SK-N-SH (cell line): ENCODE data around the gene YPEL1. TPM values are rescaled to one million over a fixed set of nuclear protein-coding genes. Genes with fewer than 3 reads are reported as not detected.

Source experiments
- CTCF ChIA-PET: fragments of 300-600, 350-600 bp; formaldehyde crosslinking; extraction: SDS; loops from one replicate; lab custom pipeline; 2021; lab: Yijun Ruan, JAX
- POLR2A ChIA-PET: fragments of 350-600 bp; sonication (Branson Sonifier 250); formaldehyde crosslinking; extraction: SDS; loops from one replicate; lab custom pipeline; 2020; ENCODE audit warnings: antibody characterized with exemption, inconsistent platforms; lab: Yijun Ruan, JAX
- DNase-seq: peaks from one replicate; pipeline ENCODE4 v3.0.0; 2012
- H2AFZ ChIP-seq: fragments of 200-600 bp; sonication (generic); 2 replicates; pipeline ENCODE4 v1.8.1; 2016; ENCODE audit warnings: antibody characterized with exemption, mild to moderate bottlenecking, low read depth
- H3F3A ChIP-seq: fragments of 200-600 bp; sonication (generic); replicated peaks from 2 replicates; pipeline ENCODE3; 2016; ENCODE audit warnings: antibody characterized with exemption, mild to moderate bottlenecking; ENCODE audit not compliant: insufficient read depth
- H3K27ac ChIP-seq, 2 experiments: fragments of 200-500 bp in 1 of 2; fragments of 200-600 bp in 1 of 2; sonication (Bioruptor generic) in 1 of 2; sonication (generic), shearing (Covaris generic) in 1 of 2; 2 replicates each; pipeline versions ENCODE4 v1.5.1 to v1.6.1; 2014 to 2016; ENCODE audit warnings: low read depth in 2 of 2, inconsistent platforms in 1 of 2, low read length in 1 of 2, mild to moderate bottlenecking in 1 of 2, mixed read lengths in 1 of 2
- H3K27me3 ChIP-seq: fragments of 200-600 bp; sonication (generic), shearing (Covaris generic); 2 replicates; pipeline ENCODE4 v1.6.1; 2016; ENCODE audit warnings: mixed run types; ENCODE audit not compliant: insufficient read depth
- H3K36me3 ChIP-seq, 2 experiments: fragments of 200-500 bp in 1 of 2; fragments of 200-600 bp in 1 of 2; sonication (Bioruptor generic) in 1 of 2; sonication (generic) in 1 of 2; replicated peaks in 1 of 2; 2 replicates each; pipeline versions ENCODE3 to v1.5.1; 2014 to 2016; ENCODE audit warnings: low read length in 1 of 2, mild to moderate bottlenecking in 1 of 2; ENCODE audit not compliant: insufficient read depth in 2 of 2, control insufficient read depth in 1 of 2
- H3K4me1 ChIP-seq, 2 experiments: fragments of 200-500 bp in 1 of 2; fragments of 200-600 bp in 1 of 2; sonication (Bioruptor generic) in 1 of 2; sonication (generic), shearing (Covaris generic) in 1 of 2; 2 replicates each; pipeline versions ENCODE4 v1.5.1 to v1.6.1; 2014 to 2016; ENCODE audit warnings: low read depth in 1 of 2, low read length in 1 of 2, mixed run types in 1 of 2; ENCODE audit not compliant: insufficient read depth in 2 of 2, control insufficient read depth in 1 of 2
- H3K4me2 ChIP-seq: fragments of 200-600 bp; sonication (generic), shearing (Covaris generic); 2 replicates; pipeline ENCODE4 v1.6.1; 2017; ENCODE audit warnings: mixed run types
- H3K4me3 ChIP-seq, 2 experiments: fragments of 200-500 bp in 1 of 2; fragments of 200-600 bp in 1 of 2; sonication (Bioruptor generic) in 1 of 2; sonication (generic), shearing (Covaris generic) in 1 of 2; 2 replicates each; pipeline versions ENCODE4 v1.5.1 to v1.8.1; 2014 to 2016; ENCODE audit warnings: low read depth in 2 of 2, inconsistent platforms in 1 of 2, low read length in 1 of 2, mild to moderate bottlenecking in 1 of 2, mixed read lengths in 1 of 2, moderate library complexity in 1 of 2
- H3K79me2 ChIP-seq: fragments of 200-600 bp; sonication (generic); 2 replicates; pipeline ENCODE4 v1.8.1; 2017; ENCODE audit warnings: mild to moderate bottlenecking; ENCODE audit not compliant: insufficient read depth
- H3K9ac ChIP-seq: fragments of 200-600 bp; sonication (generic); 2 replicates; pipeline ENCODE4 v1.6.1; 2017; ENCODE audit warnings: mixed run types
- H3K9me2 ChIP-seq: fragments of 200-600 bp; sonication (generic); 2 replicates; pipeline ENCODE4 v1.6.1; 2017; ENCODE audit warnings: mixed run types
- H3K9me3 ChIP-seq: fragments of 200-600 bp; sonication (generic); 2 replicates; pipeline ENCODE4 v1.6.1; 2017; ENCODE audit warnings: mixed run types, mild to moderate bottlenecking, moderate library complexity
- H4K20me1 ChIP-seq: fragments of 200-600 bp; sonication (generic); 2 replicates; pipeline ENCODE4 v1.6.1; 2017; ENCODE audit warnings: mild to moderate bottlenecking, mixed run types; ENCODE audit not compliant: insufficient read depth
- CHD2 ChIP-seq: fragments of 150-350 bp; IDR thresholded peaks from 2 replicates; pipeline ENCODE4 v1.6.1; 2018; ENCODE audit warnings: low read length; ENCODE audit not compliant: partially characterized antibody
- FOXM1 ChIP-seq: IDR thresholded peaks from 2 replicates; pipeline ENCODE4 v1.4.0; 2012; ENCODE audit warnings: low read depth, mild to moderate bottlenecking
- GATA2 ChIP-seq: sonication (generic); formaldehyde crosslinking; IDR thresholded peaks from 2 replicates; pipeline ENCODE4 v1.5.0; 2020; ENCODE audit warnings: mild to moderate bottlenecking, missing genetic modification reagents
- MXI1 ChIP-seq: IDR thresholded peaks from 2 replicates; pipeline ENCODE4 v1.6.1; 2012; ENCODE audit warnings: mild to moderate bottlenecking, low read depth, low read length, improper control_type of control experiment
- NRF1 ChIP-seq: IDR thresholded peaks from 2 replicates; pipeline ENCODE4 v1.6.1; 2012; ENCODE audit warnings: low read depth, mild to moderate bottlenecking, low read length
- RAD21 ChIP-seq: IDR thresholded peaks from 2 replicates; pipeline ENCODE4 v1.6.1; 2012; ENCODE audit warnings: mild to moderate bottlenecking, low read length
- REST ChIP-seq: IDR thresholded peaks from 2 replicates; pipeline ENCODE4 v1.6.1; 2012; ENCODE audit warnings: mild to moderate bottlenecking, low read depth, low read length, moderate library complexity
- RFX5 ChIP-seq: IDR thresholded peaks from 2 replicates; pipeline ENCODE4 v1.6.1; 2012; ENCODE audit warnings: mild to moderate bottlenecking, improper control_type of control experiment, low read length
- SMC3 ChIP-seq: IDR thresholded peaks from 2 replicates; pipeline ENCODE4 v1.6.1; 2012; ENCODE audit warnings: low read depth, low read length, improper control_type of control experiment
- USF2 ChIP-seq: fragments of 150-350 bp; IDR thresholded peaks from 2 replicates; pipeline ENCODE4 v1.6.1; 2017; ENCODE audit warnings: antibody characterized with exemption, low read length, low read depth, borderline replicate concordance
- WGBS: methylation state at CpG from one replicate; pipeline ENCODE4 v1.1.6; 2017; ENCODE audit warnings: low lambda C conversion rate; 5-methylcytosine and 5-hydroxymethylcytosine counted together
- polyA plus RNA-seq, 3 experiments: library from polyadenylated mRNA; depleted of rRNA; stranded (reverse); fragments of >200 nt; gene quantifications; 2 replicates each; pipeline ENCODE4 v1.2.3, GENCODE V29; 2012
- TF ChIP-seq, protein P1 (sequence below): IDR thresholded peaks from 2 replicates; pipeline ENCODE4 v1.4.0; 2012; ENCODE audit warnings: low read depth, borderline replicate concordance
- TF ChIP-seq, protein P2 (sequence below): fragments of 150-350 bp; IDR thresholded peaks from 2 replicates; pipeline ENCODE4 v1.6.1; 2016; ENCODE audit warnings: mild to moderate bottlenecking, low read depth, low read length

The YPEL1 gene
- polyA plus RNA-seq, 1 of the 3 experiments (the other 2 are of a cell fraction): 2.4 TPM

DNA sequence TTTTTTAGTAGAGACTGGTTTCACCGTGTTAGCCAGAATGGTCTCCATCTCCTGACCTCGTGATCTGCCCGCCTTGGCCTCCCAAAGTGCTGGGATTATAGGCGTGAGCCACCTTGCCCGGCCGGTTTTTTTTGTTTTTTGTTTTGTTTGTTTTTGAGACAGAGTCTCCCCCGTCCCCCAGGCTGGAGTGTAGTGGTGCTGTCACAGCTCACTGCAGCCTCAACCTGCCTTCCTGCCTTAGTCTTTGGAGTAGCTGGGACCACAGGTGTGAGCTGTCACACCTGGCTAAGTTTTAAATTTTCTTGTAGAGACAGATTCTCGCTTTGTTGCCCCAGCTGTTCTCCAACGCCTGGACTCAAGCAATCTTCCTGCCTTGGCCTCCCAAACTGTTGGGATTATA lies 66.6 kb downstream of the YPEL1 start:
- no peak overlapping the region for H3K9ac ChIP-seq
- H3K4me1 ChIP-seq: peaks cover 0 to 2% of the 10 kb centered on the region in 2 experiments; a peak in 1 of 4 replicates
- no peak overlapping the region for H3K27ac ChIP-seq
- CTCF ChIA-PET: interaction anchor here (1.7 kb wide), 1 partner anchor 283 kb away, joined by 4 read pairs; the partner anchor contains the start of gene PPM1F
- no peak overlapping the region for H3K4me2 ChIP-seq
- POLR2A ChIA-PET: interaction anchor here (0.6 kb wide), 1 partner anchor 9 kb away, joined by 3 read pairs; no protein-coding TSS in a partner anchor
- no peak overlapping the region for H2AFZ ChIP-seq
- no peaks in the 10 kb centered on the region for H3F3A ChIP-seq
- H3K9me3 ChIP-seq: no peaks in the 10 kb centered on the region
- no peaks in the 10 kb centered on the region for H3K9me2 ChIP-seq
- no peak for DNase-seq
- H3K79me2 ChIP-seq: peaks cover 41% of the 10 kb centered on the region
- peaks cover 30 to 43% of the 10 kb centered on the region in 2 experiments for H3K36me3 ChIP-seq
- H3K27me3 ChIP-seq: no peaks in the 10 kb centered on the region
- TF ChIP-seq FOXM1 (no peak), NRF1 (no peak), CHD2 (no peak), USF2 (no peak), RFX5 (no peak), SMC3 (no peak), RAD21 (no peak)
- TF ChIP-seq, protein P1, sequence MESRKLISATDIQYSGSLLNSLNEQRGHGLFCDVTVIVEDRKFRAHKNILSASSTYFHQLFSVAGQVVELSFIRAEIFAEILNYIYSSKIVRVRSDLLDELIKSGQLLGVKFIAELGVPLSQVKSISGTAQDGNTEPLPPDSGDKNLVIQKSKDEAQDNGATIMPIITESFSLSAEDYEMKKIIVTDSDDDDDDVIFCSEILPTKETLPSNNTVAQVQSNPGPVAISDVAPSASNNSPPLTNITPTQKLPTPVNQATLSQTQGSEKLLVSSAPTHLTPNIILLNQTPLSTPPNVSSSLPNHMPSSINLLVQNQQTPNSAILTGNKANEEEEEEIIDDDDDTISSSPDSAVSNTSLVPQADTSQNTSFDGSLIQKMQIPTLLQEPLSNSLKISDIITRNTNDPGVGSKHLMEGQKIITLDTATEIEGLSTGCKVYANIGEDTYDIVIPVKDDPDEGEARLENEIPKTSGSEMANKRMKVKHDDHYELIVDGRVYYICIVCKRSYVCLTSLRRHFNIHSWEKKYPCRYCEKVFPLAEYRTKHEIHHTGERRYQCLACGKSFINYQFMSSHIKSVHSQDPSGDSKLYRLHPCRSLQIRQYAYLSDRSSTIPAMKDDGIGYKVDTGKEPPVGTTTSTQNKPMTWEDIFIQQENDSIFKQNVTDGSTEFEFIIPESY: no peak
- TF ChIP-seq, protein P2, sequence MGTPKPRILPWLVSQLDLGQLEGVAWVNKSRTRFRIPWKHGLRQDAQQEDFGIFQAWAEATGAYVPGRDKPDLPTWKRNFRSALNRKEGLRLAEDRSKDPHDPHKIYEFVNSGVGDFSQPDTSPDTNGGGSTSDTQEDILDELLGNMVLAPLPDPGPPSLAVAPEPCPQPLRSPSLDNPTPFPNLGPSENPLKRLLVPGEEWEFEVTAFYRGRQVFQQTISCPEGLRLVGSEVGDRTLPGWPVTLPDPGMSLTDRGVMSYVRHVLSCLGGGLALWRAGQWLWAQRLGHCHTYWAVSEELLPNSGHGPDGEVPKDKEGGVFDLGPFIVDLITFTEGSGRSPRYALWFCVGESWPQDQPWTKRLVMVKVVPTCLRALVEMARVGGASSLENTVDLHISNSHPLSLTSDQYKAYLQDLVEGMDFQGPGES: no peak
- WGBS: 94% methylated on average over 9 of the region's 9 CpGs
- H3K4me3 ChIP-seq: no peak overlapping the region
- no peaks in the 10 kb centered on the region for H4K20me1 ChIP-seq

- peak overlapping the region in 1 of 2 experiments; percentile 86; a peak in 1 of 4 replicates for H3K27ac ChIP-seq
- H3K4me3 ChIP-seq: peak overlapping the region; percentile 72 to 98
- no peaks in the 10 kb centered on the region for H3K9me2 ChIP-seq
- no peaks in the 10 kb centered on the region for H4K20me1 ChIP-seq
- DNase-seq: no peak
- POLR2A ChIA-PET: interaction anchor here (1.1 to 2.1 kb wide), 2 partner anchors 9 to 24 kb away, joined by 6 to 12 read pairs; partner anchors contain the start of gene SDF2L1
- H3K9me3 ChIP-seq: no peaks in the 10 kb centered on the region
- CTCF ChIA-PET: interaction anchor here (1.1 kb wide), 1 partner anchor 24 kb away, joined by 4 read pairs; no protein-coding TSS in a partner anchor
- peaks cover 41% of the 10 kb centered on the region for H3K79me2 ChIP-seq
- 11% methylated on average over 16 of the region's 16 CpGs for WGBS
- peak overlapping the region; percentile 78 for H3K9ac ChIP-seq
- no peaks in the 10 kb centered on the region for H3F3A ChIP-seq
- H3K27me3 ChIP-seq: no peaks in the 10 kb centered on the region
- H3K36me3 ChIP-seq: peaks cover 22% of the 10 kb centered on the region in 2 experiments
- TF ChIP-seq MXI1 (no peak), GATA2 (no peak), REST (no peak)
- peak overlapping the region; percentile 97; the same call in 1 of the 2 replicates for H2AFZ ChIP-seq
- peak overlapping the region; percentile 83 for H3K4me2 ChIP-seq
- H3K4me1 ChIP-seq: peaks cover 0 to 2% of the 10 kb centered on the region in 2 experiments; a peak in 1 of 4 replicates
Measured at GRCh38 chr22:21666786-21667185, 68.8 kb downstream of the YPEL1 start.
